A673 (cell line): ENCODE results near the gene TUBA4A.

Source experiments
- CTCF ChIP-seq: fragments of 300-800, 200-600 bp; sonication (generic); conservative IDR thresholded peaks from 2 replicates; pipeline ENCODE4 v1.5.1; 2017; ENCODE audit warnings: low read depth, mild to moderate bottlenecking, antibody characterized with exemption, low read length, moderate library complexity, mixed read lengths
- EZH2 ChIP-seq: fragments of 200-600 bp; sonication (generic); IDR thresholded peaks from 2 replicates; pipeline ENCODE4 v1.6.1; 2017; ENCODE audit warnings: borderline replicate concordance, low read depth, mild to moderate bottlenecking, mixed read lengths, antibody characterized with exemption, low read length; ENCODE audit not compliant: poor library complexity, severe bottlenecking

GRCh38 chr2:219274361-219274921 lies 20.7 kb upstream of the TUBA4A start:
- TF ChIP-seq CTCF (no peak), EZH2 (no peak)
